ENCODE measurements around the gene SDC1.
A peak's percentile ranks its signal among the peaks of the same experiment; 100 is the strongest.
"Not testable (repeated sequence)": the region's sequence is repeated elsewhere in the genome, so short reads cannot be mapped to it uniquely, and the experiment has no call there.

The SDC1 gene, protein sequence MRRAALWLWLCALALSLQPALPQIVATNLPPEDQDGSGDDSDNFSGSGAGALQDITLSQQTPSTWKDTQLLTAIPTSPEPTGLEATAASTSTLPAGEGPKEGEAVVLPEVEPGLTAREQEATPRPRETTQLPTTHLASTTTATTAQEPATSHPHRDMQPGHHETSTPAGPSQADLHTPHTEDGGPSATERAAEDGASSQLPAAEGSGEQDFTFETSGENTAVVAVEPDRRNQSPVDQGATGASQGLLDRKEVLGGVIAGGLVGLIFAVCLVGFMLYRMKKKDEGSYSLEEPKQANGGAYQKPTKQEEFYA
- total RNA-seq = 0 to 0.35 (median 0.09) reads per million in 4 experiments

- DNase-seq = no peak
These were observed at the start of gene SDC1 for GRCh38 chr2:20224716-20225293. SDC1 (minus strand) TSS chr2:20225130; CDS start chr2:20224867, 263 bp downstream.

- DNase-seq = no peak
These were observed 48.1 kb upstream of the SDC1 start for GRCh38 chr2:20273042-20273441.

DNA sequence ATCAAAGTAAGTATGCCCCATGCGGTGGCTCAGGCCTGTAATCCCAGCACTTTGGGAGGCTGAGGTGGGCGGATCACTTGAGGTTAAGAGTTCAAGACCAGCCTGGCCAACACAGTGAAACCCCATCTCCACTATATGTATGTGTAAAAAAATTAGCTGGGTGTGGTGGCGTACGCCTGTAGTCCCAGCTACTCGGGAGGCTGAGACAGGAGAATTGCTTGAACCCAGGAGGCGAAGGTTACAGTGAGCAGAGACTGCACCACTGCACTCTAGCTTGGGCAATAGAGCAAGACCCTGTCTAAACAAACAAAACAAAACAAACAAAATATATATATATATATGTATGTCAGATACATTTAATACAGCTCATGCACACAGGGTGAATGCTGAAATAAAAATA lies 43.4 kb upstream of the SDC1 start:
- not testable (repeated sequence) for DNase-seq

DNA sequence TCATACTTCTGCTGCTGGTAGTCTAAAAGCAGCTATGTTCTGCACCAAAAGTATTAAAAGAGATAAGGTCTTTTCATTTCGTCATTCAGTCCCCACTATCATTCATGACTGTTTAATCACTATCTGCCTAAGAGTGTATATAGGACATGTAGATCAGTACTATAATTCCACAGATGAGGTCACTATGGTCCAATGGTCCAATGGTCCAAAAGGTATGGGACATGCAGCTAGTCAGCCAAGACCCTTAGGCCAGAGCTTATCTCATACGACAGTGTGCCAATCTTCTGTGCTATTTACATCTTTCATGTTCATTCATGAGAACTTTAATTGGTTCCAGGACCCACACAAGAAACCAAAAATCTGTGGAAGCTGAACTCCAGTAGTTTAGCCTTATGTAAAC lies 42.6 kb upstream of the SDC1 start:
- no peak for DNase-seq

- DNase-seq = no peak
These were observed 39.7 kb upstream of the SDC1 start for GRCh38 chr2:20264629-20265028.

GRCh38 chr2:20257411-20257810 lies 32.5 kb upstream of the SDC1 start:
- DNase-seq = no peak

- no peak for DNase-seq
These were observed 29.8 kb upstream of the SDC1 start for GRCh38 chr2:20254731-20255130.

GRCh38 chr2:20250436-20250835 lies 25.5 kb upstream of the SDC1 start:
- DNase-seq = no peak

DNA sequence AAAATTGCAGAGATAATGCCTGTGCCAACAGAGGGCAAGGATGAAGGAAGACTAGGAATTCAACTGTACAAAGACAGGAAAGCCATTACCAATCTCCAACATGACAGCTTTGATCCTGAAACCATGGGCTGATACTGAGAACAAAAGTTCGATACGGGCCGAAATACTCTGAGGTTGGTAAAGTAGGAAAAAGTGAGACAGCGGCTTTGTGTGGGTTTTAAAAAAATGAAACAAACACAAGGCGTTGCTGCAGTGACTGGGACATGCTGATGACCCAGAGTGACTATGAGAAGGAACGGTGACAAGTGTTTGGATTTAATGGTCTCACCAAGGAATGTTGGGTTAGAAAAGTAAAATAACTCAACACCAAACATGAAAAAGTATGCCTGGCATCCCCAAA lies 24.2 kb upstream of the SDC1 start:
- DNase-seq = no peak

DNA sequence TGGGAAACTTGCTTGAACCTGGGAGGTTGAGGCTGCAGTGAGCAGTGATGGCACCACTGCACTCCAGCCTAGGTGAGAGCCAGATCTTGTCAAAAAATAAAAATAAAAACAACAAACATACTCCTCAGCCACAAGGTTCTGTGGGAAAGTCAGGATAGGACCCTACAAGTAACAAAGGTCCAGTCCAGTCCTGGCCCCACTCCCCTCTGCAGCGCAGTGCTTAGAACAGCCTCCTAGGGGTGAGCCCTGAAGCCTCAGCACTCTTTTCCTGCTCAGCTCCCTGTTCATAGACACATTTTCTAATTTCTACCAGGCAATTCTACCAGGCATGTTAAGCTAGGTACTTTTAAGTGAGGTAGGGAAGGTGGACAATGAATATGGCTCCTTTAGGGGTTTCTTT lies 22.2 kb upstream of the SDC1 start:
- DNase-seq = no peak

DNA sequence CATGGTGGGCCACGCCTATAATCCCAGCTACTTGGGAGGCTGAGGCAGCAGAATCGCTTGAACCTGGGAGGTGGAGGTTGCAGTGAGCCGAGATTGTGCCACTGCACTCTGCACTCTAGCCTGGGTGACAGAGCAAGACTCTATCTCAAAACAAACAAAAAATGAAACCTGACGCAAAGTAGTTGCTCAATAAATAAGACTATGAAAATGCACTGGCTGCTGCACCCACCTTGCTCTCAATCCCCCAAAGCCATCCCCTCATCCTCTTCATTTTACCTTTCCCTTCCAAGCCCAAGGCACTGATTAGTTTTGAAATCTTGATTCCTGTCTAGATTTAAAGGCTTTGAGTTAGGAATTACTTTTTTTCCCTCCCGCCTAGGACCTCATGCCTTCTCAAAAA lies 18.7 kb upstream of the SDC1 start:
- DNase-seq = not testable (repeated sequence)

DNA sequence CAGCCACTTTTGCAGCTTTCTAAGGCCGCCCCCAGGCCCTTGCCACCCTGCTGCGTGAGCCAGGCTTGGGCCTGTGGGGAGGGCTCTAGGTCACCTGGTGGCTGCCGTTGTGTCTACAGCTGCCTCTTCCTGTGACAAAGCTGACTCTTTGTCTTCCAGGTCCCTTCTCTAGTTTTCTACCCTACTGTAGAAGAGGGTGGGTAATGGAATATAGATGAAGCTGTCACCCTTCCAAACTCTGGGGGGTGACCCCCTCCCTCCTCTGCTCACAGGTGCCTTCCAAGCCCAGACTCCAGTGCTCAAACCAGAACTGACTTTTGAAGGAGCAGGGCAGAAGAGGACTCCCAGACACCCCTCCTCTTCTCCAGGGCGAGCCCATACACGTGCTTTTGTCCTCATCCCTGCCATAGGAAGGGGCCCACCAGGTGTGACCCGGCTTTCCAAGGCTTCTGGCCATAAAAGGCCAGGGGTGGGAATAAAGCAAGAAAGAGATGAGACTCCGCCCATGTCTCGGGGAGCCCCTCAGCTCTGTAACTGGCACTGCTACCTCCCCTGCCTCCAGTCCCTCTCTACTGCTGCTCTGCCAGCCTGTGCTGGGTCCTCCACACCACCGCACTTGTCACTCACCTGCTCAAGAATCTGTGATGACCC lies 17.9 kb upstream of the SDC1 start:
- no peak for DNase-seq

DNA sequence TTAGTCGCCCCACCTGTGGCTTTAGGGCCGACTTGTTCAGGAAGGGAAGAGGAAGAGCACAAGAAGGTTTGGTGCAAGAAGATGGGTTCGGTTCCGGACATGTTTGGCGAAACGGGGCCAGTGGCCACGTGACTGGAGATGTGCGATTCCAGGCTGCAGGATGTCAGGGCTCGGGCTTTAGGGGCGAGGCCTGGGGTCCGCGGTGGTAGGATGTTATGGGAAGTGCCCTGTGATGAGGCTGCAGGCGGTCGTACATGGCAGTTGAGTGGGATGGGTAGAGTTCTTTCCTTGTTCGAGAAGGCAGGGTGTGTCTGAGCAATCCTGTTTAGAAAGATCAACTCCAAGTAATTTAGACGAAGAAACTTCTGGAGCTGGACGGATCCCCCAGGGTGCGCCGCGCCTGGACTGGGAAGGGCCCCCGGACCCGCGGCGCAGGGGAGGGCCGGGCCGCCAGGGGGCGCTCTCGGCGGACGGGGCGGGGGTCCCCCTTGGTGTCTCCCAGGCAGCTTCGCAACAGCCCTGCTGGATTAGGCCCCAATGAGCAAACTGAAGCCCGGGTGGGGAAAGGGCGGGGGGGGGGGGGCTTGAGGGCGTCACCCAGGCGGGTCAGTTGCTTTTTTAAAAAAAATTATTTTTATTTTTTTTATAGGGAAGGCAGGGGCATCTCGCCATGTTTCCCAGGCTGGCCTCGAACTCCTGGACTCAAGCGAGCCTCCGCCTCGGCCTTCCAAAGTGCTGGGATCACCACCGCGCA lies 17.2 kb upstream of the SDC1 start:
- peak; percentile 10 for DNase-seq

DNA sequence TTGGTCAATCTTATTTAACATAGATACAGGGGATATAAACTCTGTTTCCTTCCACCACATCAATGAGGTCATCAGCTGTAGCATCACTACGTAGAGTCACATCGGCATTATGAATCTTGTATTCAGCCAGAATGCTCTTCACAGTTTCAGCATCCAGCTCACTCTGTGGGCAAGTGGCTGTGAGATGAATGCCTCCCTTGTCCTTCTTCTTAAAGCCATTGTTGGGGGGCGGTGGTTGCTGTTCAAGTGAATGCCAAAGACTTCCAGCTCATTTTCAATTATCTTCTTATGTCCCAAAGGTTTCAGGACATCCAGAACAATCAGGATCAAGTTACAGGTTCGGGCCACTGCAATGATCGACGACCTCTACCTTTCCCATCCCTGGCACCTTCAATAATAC lies 15.4 kb upstream of the SDC1 start:
- DNase-seq = not testable (repeated sequence)

DNA sequence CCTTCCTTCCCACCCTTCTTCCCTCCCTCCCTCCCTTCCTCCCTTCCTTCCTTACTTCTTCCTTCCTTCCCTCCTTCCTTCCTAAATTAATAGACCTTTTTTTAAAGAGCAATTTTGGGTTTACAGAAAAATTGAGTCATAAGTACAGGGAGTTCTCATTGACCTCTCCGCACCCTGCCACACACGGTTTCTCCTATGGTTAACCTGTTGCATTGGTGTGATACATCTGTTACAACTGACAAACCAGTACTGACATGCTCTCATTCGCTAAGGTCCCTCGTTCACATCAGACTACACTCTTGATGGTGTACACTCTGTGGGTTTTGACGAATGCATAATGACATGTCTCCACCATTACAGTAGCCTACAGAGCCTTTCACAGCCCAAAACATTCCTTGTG lies 11.6 kb upstream of the SDC1 start:
- no peak for DNase-seq

DNA sequence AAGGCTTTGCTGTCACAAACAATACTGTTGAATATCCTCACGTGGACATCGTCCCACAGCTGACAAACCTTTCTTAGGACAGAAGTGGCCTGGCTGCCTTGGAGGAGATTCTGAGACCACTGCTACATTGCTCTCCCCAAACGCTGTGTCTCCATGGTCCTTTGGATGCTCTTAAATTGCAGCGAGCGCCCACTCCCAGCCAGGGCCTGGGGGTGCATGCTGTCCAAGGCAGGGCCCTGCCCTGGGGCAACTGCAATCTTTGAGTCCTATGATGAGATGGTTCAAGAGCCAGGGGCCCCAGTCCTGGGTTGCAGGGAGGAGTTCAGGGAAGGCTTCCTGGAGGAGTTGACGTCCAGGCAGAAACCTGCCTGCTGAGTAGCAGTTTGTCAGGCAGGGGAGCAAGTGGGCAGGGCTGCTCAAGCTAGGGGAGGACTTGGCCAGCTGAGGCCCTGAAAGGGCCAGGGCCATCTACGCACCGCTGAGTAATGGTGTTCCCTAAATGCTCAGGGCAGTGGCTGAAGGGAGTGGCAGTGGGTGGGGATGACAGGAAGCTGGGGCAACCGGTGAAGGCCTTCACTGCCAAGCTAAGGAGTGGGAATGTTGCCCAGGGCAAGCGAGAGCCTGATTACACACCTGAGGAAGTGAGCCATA lies 10.8 kb upstream of the SDC1 start:
- DNase-seq = no peak

DNA sequence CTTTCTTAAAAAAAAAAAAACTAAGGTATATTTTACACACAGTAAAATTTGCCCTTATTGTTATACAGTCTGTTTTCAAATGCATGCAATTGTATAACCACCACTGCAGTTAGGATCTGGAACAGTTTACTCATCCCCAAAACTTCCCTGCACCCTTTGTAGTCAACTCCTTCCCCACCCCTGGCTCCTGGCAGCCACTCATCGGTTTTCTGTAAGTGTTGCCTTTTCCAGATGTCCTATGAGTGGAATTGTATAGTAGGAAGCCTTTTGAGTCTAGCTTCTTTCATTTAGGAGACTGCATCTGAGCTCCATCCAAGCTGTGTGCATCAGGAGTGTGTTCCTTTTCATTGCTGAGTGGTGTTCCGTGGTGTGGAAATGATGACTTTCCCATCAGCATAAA lies 9.7 kb upstream of the SDC1 start:
- not testable (repeated sequence) for DNase-seq

- no peak for DNase-seq
These were observed 7.9 kb upstream of the SDC1 start for GRCh38 chr2:20232837-20233207.

DNA sequence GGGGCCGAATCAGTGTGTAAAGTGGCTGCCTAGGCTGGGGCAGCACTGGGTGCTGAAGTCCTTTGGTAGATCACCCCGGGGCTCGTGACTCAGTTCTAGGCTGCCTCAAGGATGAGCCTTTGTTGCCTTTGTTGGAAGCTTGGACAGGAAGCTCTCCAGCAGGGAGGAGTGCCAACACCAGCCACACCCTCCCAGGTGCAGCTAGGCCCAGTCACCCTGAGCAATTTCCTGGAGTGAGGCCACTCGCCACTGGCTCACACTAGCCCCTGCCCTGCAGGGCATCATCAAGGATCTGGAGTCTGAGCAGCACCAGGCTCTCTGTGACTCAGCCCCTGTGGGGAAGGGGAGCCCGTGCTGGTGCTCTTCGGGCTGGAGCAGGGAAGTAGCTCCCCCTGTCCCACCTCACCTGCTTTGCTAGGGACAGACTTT lies 6.7 kb upstream of the SDC1 start:
- no peak for DNase-seq

GRCh38 chr2:20231159-20231558 lies 6.2 kb upstream of the SDC1 start:
- DNase-seq = no peak

GRCh38 chr2:20230114-20230425 lies 5.1 kb upstream of the SDC1 start:
- DNase-seq = no peak

GRCh38 chr2:20229322-20230113 lies 4.6 kb upstream of the SDC1 start:
- DNase-seq = no peak

Data from effector CD8-positive, alpha-beta T cell (primary cell).